ENCODE results near the gene WNK2. TPM values are rescaled to one million over a fixed set of nuclear protein-coding genes. Genes with fewer than 3 reads are reported as not detected.

The WNK2 gene
- total RNA-seq, 2 experiments from 2014 or later, result not detected

- Mint-ChIP-seq H3K4me3 (no peak overlapping the region), H3K4me1 (peaks cover 7% of the 10 kb centered on the region), H3K27ac (no peak overlapping the region), H3K9me3 (no peaks in the 10 kb centered on the region), H3K36me3 (ENCODE audit: low read depth) (no peaks in the 10 kb centered on the region), H3K27me3 (no peaks in the 10 kb centered on the region)
- no peak for DNase-seq
- CTCF ChIA-PET, result no interaction called here
- POLR2A ChIA-PET, result no interaction called here
Measured at GRCh38 chr9:93303258-93303771, 119.4 kb downstream of the WNK2 start.

GRCh38 chr9:93303806-93304573 is 120.1 kb downstream of the WNK2 start:
- POLR2A ChIA-PET, result no interaction called here
- Mint-ChIP-seq H3K9me3 (no peaks in the 10 kb centered on the region), H3K4me1 (peaks cover 7% of the 10 kb centered on the region), H3K4me3 (no peak overlapping the region), H3K36me3 (ENCODE audit: low read depth) (no peaks in the 10 kb centered on the region), H3K27ac (no peak overlapping the region), H3K27me3 (no peaks in the 10 kb centered on the region)
- CTCF ChIA-PET, result no interaction called here
- DNase-seq, result no peak

DNA sequence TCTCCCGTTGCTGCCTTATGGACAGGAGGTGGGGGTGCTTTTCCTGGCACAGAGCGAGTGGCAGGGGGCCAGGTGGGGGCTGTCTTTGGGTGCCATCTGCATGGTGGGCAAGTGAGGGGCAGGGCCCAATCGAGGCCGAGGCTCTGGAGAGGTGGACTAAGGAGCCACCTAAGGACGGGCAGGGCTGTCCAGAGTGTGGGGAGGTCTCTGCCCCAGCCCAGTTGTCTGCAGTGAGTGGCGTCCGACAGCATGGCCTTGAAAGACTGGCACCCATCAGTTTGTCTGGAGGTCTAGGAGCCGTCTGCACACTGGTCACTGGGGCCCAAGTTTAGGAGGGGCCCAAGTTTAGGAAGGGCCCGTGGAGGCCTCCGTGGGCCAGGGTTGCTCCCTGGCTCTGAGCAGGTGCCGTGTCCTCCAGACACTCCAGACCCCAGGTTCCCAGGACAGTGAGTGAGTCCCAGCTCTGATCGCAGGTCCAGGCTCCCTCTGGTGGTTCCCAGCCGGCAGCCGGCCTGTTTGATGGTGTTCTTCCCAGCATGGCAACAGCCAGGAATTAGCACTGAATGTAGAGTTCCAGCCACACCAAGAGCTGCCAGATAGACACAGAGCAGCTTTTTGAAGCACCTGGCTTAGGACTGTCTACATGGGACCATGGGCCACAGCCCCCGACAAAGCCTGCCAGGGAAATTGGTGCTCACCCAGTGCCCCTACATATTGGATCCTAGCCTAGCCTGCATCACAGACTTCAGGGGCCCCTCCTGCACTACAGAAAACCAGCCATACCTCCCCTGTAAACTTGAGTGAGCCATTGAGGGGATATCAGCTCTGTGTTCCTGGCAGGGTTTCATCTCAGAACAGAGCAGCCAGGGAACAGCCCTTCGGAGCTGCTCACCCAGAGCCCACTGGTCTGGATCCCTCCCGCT is 120.9 kb downstream of the WNK2 start:
- Mint-ChIP-seq H3K27ac (no peak overlapping the region), H3K36me3 (ENCODE audit: low read depth) (no peaks in the 10 kb centered on the region), H3K9me3 (no peaks in the 10 kb centered on the region), H3K4me3 (no peak overlapping the region), H3K4me1 (peaks cover 7% of the 10 kb centered on the region), H3K27me3 (no peaks in the 10 kb centered on the region)
- ChIA-PET CTCF (no interaction called here), POLR2A (interaction anchor here (0.6 kb wide), 1 partner anchor 496 kb away, joined by 3 read pairs; no protein-coding TSS in a partner anchor)
- no peak for DNase-seq

- H3K4me1 Mint-ChIP-seq, result peaks cover 7% of the 10 kb centered on the region
- ChIA-PET CTCF (no interaction called here), POLR2A (interaction anchor here (0.6 kb wide), 1 partner anchor 496 kb away, joined by 3 read pairs; no protein-coding TSS in a partner anchor)
- H3K27ac Mint-ChIP-seq, result no peak overlapping the region
- no peak for DNase-seq
- no peaks in the 10 kb centered on the region for H3K9me3 Mint-ChIP-seq
- no peaks in the 10 kb centered on the region for H3K27me3 Mint-ChIP-seq
- no peaks in the 10 kb centered on the region for H3K36me3 Mint-ChIP-seq (ENCODE audit: low read depth)
- no peak overlapping the region for H3K4me3 Mint-ChIP-seq
Measured at GRCh38 chr9:93305497-93306020, 121.6 kb downstream of the WNK2 start.

- H3K27me3 Mint-ChIP-seq, result peaks cover 3% of the 10 kb centered on the region
- H3K9me3 Mint-ChIP-seq, result no peaks in the 10 kb centered on the region
- no peaks in the 10 kb centered on the region for H3K36me3 Mint-ChIP-seq (ENCODE audit: low read depth)
- ChIA-PET POLR2A (no interaction called here), CTCF (no interaction called here)
- peaks cover 7% of the 10 kb centered on the region for H3K4me1 Mint-ChIP-seq
- H3K4me3 Mint-ChIP-seq, result no peak overlapping the region
- H3K27ac Mint-ChIP-seq, result no peak overlapping the region
- DNase-seq, result no peak
Measured at GRCh38 chr9:93306081-93306480, 122.1 kb downstream of the WNK2 start.

DNA sequence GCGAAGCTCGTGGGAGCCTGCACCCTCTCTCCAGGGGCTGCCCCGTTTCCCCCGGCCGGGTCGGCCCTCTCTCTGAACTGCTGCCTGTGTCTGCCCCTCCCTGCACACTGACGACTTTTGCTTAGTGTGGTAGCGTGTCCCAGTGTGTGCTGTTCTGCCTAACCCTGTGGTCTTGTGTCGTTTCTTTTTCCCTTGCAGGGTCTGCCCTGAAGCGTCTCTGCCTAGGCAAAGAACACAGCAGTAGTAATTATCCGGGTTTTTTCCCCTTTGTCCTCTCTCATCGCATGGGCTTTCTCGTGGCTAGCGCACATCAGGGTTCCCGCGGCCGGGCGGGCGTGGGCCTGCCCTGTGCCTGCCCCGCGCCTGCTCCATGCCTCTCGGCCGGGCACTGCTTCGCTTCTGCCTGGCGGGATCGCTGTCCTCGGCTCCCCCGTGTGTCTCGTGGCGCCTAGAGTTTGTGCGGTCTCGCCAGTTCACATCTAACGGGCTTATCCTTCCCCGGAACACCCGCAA is 122.7 kb downstream of the WNK2 start:
- POLR2A ChIA-PET, result no interaction called here
- H3K27ac Mint-ChIP-seq, result no peak overlapping the region
- no peak overlapping the region for H3K4me3 Mint-ChIP-seq
- H3K36me3 Mint-ChIP-seq (ENCODE audit: low read depth), result no peaks in the 10 kb centered on the region
- H3K9me3 Mint-ChIP-seq, result no peaks in the 10 kb centered on the region
- DNase-seq, result no peak
- CTCF ChIA-PET, result interaction anchor here (1.0 kb wide), 1 partner anchor 197 kb away, joined by 3 read pairs; no protein-coding TSS in a partner anchor
- H3K27me3 Mint-ChIP-seq, result peaks cover 4% of the 10 kb centered on the region
- peaks cover 7% of the 10 kb centered on the region for H3K4me1 Mint-ChIP-seq

GRCh38 chr9:93307468-93308157 is 123.7 kb downstream of the WNK2 start:
- no peaks in the 10 kb centered on the region for H3K9me3 Mint-ChIP-seq
- H3K36me3 Mint-ChIP-seq (ENCODE audit: low read depth), result no peaks in the 10 kb centered on the region
- peaks cover 7% of the 10 kb centered on the region for H3K27me3 Mint-ChIP-seq
- no peak overlapping the region for H3K27ac Mint-ChIP-seq
- POLR2A ChIA-PET, result no interaction called here
- H3K4me1 Mint-ChIP-seq, result peaks cover under 1% of the 10 kb centered on the region
- H3K4me3 Mint-ChIP-seq, result no peak overlapping the region
- CTCF ChIA-PET, result interaction anchor here (0.7 to 1.0 kb wide), 2 partner anchors 17 to 198 kb away, joined by 3 read pairs; no protein-coding TSS in a partner anchor
- no peak for DNase-seq

DNA sequence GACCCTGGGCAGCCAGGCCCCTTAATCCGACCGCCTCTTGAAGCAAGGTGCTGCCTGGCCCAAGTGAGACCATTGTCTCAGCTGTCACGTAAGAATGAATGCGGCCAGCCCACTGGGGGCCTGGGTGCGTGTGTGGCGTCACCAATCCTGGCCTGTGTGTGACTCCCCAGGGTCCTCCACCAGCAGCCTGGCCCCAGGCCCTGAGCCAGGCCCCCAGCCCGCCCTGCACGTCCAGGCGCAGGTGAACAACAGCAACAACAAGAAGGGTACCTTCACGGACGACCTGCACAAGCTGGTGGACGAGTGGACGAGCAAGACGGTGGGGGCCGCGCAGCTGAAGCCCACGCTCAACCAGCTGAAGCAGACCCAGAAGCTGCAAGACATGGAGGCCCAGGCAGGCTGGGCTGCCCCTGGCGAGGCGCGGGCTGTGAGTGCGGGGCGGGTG is 124.2 kb downstream of the WNK2 start:
- H3K9me3 Mint-ChIP-seq, result no peaks in the 10 kb centered on the region
- H3K36me3 Mint-ChIP-seq (ENCODE audit: low read depth), result no peaks in the 10 kb centered on the region
- ChIA-PET CTCF (interaction anchor here (0.7 kb wide), 1 partner anchor 18 kb away, joined by 3 read pairs; no protein-coding TSS in a partner anchor), POLR2A (no interaction called here)
- no peak overlapping the region for H3K27ac Mint-ChIP-seq
- H3K4me1 Mint-ChIP-seq, result peaks cover 2% of the 10 kb centered on the region
- H3K27me3 Mint-ChIP-seq, result peaks cover 11% of the 10 kb centered on the region
- DNase-seq, result no peak
- no peak overlapping the region for H3K4me3 Mint-ChIP-seq

- ChIA-PET CTCF (no interaction called here), POLR2A (no interaction called here)
- Mint-ChIP-seq H3K36me3 (ENCODE audit: low read depth) (no peaks in the 10 kb centered on the region), H3K4me1 (peaks cover 2% of the 10 kb centered on the region), H3K27ac (no peak overlapping the region), H3K4me3 (no peak overlapping the region), H3K9me3 (no peaks in the 10 kb centered on the region), H3K27me3 (peaks cover 11% of the 10 kb centered on the region)
- no peak for DNase-seq
Measured at GRCh38 chr9:93308676-93309075, 124.7 kb downstream of the WNK2 start.

- ChIA-PET POLR2A (no interaction called here), CTCF (no interaction called here)
- Mint-ChIP-seq H3K36me3 (ENCODE audit: low read depth) (no peaks in the 10 kb centered on the region), H3K4me1 (peaks cover 2% of the 10 kb centered on the region), H3K9me3 (no peaks in the 10 kb centered on the region), H3K4me3 (no peak overlapping the region), H3K27me3 (peaks cover 13% of the 10 kb centered on the region), H3K27ac (no peak overlapping the region)
- DNase-seq, result no peak
Measured at GRCh38 chr9:93309889-93310425, 126.0 kb downstream of the WNK2 start.

DNA sequence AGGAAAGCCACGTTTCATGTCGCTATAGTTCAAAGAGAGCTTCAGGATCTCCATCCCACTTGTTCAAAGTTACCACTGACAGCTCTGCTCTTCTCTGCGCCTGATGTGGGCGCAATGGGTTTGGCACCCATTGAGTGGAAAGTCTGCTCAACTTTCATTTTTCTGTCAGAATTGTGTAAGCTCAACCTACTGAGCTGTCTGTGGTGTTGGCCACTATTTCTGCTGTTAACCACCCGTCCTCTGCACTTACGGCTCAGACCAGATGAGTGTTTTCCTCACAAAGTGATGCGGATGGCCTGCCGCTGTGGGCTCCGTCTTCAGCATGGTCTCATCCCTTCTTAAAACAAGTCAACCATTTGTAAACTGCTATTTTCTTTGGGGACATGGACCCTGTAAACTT is 131.2 kb downstream of the WNK2 start:
- peaks cover 26% of the 10 kb centered on the region for H3K27me3 Mint-ChIP-seq
- H3K27ac Mint-ChIP-seq, result no peak overlapping the region
- DNase-seq, result no peak
- no peak overlapping the region for H3K4me3 Mint-ChIP-seq
- no peaks in the 10 kb centered on the region for H3K36me3 Mint-ChIP-seq (ENCODE audit: low read depth)
- peaks cover 10% of the 10 kb centered on the region for H3K4me1 Mint-ChIP-seq
- CTCF ChIA-PET, result interaction anchor here (1.5 kb wide), 1 partner anchor 16 kb away, joined by 5 read pairs; no protein-coding TSS in a partner anchor
- no peaks in the 10 kb centered on the region for H3K9me3 Mint-ChIP-seq
- POLR2A ChIA-PET, result no interaction called here

- ChIA-PET POLR2A (no interaction called here), CTCF (interaction anchor here (1.2 to 1.5 kb wide), 2 partner anchors 15 to 25 kb away, joined by 4 to 5 read pairs; no protein-coding TSS in a partner anchor)
- H3K27ac Mint-ChIP-seq, result no peak overlapping the region
- H3K36me3 Mint-ChIP-seq (ENCODE audit: low read depth), result no peaks in the 10 kb centered on the region
- peaks cover 10% of the 10 kb centered on the region for H3K4me1 Mint-ChIP-seq
- H3K4me3 Mint-ChIP-seq, result no peak overlapping the region
- peaks cover 25% of the 10 kb centered on the region for H3K27me3 Mint-ChIP-seq
- DNase-seq, result no peak
- H3K9me3 Mint-ChIP-seq, result no peaks in the 10 kb centered on the region
Measured at GRCh38 chr9:93315960-93316359, 132.0 kb downstream of the WNK2 start.
